K562 (cell line): ENCODE results near the gene NUDT4B. TPM values are rescaled to one million over a fixed set of nuclear protein-coding genes. Genes with fewer than 3 reads are reported as not detected.

Experiments used
- polyA plus RNA-seq, 8 experiments: library from polyadenylated mRNA; depleted of rRNA in 4 of 8; stranded (reverse) in 5 of 8; unstranded in 3 of 8; fragments of >200 nt; fragmentation: Nextera tagmentation in 2 of 8; fragmentation: Illumina TruSeq in 1 of 8; extraction: Ambion mirVana in 2 of 8; extraction: Trizol in 1 of 8; gene quantifications; 2 replicates each; pipeline versions ENCODE4 v1.2.1 to v1.2.3, GENCODE V29; 2011 to 2014; ENCODE audit warnings: inconsistent platforms in 1 of 8, missing spikeins in 1 of 8
- small RNA-seq: library from RNA; depleted of rRNA; stranded (forward); fragments of <200 nt; gene quantifications from one replicate; pipeline ENCODE3, GENCODE V24; 2014
- total RNA-seq, 7 experiments: library from RNA; depleted of rRNA in 6 of 7; stranded (reverse); fragments of >200 nt in 6 of 7; fragmentation: Illumina TruSeq in 2 of 7; extraction: Trizol in 2 of 7; gene quantifications; 2 replicates each; pipeline versions ENCODE4 v1.2.1 to v1.2.3, GENCODE V29; 2011 to 2021; ENCODE audit warnings: low replicate concordance in 1 of 7

NUDT4B gene
- total and polyA plus RNA-seq, 9 of the 15 experiments (the other 6 are each of a cell fraction or from before 2014, with no cell fraction given), result 0.06 to 58.0 (median 14.2) TPM; not detected in 1

Small RNAs within 50 kb of the gene (small RNA-seq; reads per million reads assigned to genes)
- gene RNU6-1171P, result not detected

Other genes starting within 250 kb of the NUDT4B start
- 4.8 and 5.2 TPM in 2 replicates for gene NBPF14, start 152.8 kb upstream of the NUDT4B start, total RNA-seq (2014; rRNA removed)
- 6.5 and 6.7 TPM in 2 replicates for gene NBPF14, start 152.8 kb upstream of the NUDT4B start, total RNA-seq (2014; rRNA removed; fragmentation: Illumina TruSeq; extraction: Trizol)
- 5.7 and 6.5 TPM in 2 replicates for gene NBPF14, start 152.8 kb upstream of the NUDT4B start, total RNA-seq (2015; rRNA removed; fragmentation: Illumina TruSeq; extraction: Trizol)
- gene NBPF14, start 152.8 kb upstream of the NUDT4B start, total RNA-seq (2021), result 7.6 and 8.6 TPM in 2 replicates
- gene NBPF14, start 152.8 kb upstream of the NUDT4B start, polyA plus RNA-seq (2011; rRNA removed), result 8.9 and 10.6 TPM in 2 replicates
- 5.9 and 6.1 TPM in 2 replicates for gene NBPF14, start 152.8 kb upstream of the NUDT4B start, polyA plus RNA-seq (2014; fragmentation: Illumina TruSeq; extraction: Trizol)
- 1 to 10 TPM in 1 of 2 experiments, under 1 TPM in 1; 0.99 to 1.9 TPM for gene NBPF14, start 152.8 kb upstream of the NUDT4B start, polyA plus RNA-seq (2014; fragmentation: Nextera tagmentation; extraction: Ambion mirVana)
- 3.8 and 4.6 TPM in 2 replicates for gene NBPF14, start 152.8 kb upstream of the NUDT4B start, polyA plus RNA-seq (2014; rRNA removed)
- 148 and 160 TPM in 2 replicates for gene PDE4DIP, start 95.7 kb downstream of the NUDT4B start, total RNA-seq (2014; rRNA removed)
- 260 and 272 TPM in 2 replicates for gene PDE4DIP, start 95.7 kb downstream of the NUDT4B start, total RNA-seq (2014; rRNA removed; fragmentation: Illumina TruSeq; extraction: Trizol)
- 198 and 200 TPM in 2 replicates for gene PDE4DIP, start 95.7 kb downstream of the NUDT4B start, total RNA-seq (2015; rRNA removed; fragmentation: Illumina TruSeq; extraction: Trizol)
- 355 and 362 TPM in 2 replicates for gene PDE4DIP, start 95.7 kb downstream of the NUDT4B start, total RNA-seq (2021)
- gene PDE4DIP, start 95.7 kb downstream of the NUDT4B start, polyA plus RNA-seq (2011; rRNA removed), result 242 and 324 TPM in 2 replicates
- 232 and 260 TPM in 2 replicates for gene PDE4DIP, start 95.7 kb downstream of the NUDT4B start, polyA plus RNA-seq (2014; fragmentation: Illumina TruSeq; extraction: Trizol)
- 100 to 1,000 TPM; 225 to 334 TPM for gene PDE4DIP, start 95.7 kb downstream of the NUDT4B start, polyA plus RNA-seq (2014; fragmentation: Nextera tagmentation; extraction: Ambion mirVana)
- 202 and 205 TPM in 2 replicates for gene PDE4DIP, start 95.7 kb downstream of the NUDT4B start, polyA plus RNA-seq (2014; rRNA removed)